T-helper 9 cell (primary cell): ENCODE data around the gene ARHGEF4.

ENCODE experiments used
- DNase-seq: peaks from one replicate; pipeline ENCODE4 v3.0.0-alpha.2; 2020

Gene ARHGEF4

DNA sequence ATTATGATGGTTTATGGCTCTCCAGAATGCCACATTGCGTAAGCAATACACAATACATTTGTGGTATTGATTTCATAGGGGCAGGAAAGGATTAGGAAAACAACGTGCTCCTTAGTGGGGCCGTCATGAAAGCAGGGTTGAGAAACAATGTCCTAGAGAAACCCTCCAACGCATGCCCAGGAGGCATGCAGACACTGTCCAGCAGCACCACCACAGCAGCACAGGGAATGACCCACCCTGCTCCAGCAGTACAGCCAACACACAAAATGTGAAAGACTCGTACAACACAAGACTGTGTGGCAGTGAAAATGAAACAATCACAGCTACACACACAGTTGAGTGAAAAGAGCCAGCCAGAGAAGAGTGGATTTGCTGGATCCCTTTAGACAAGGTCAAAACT lies 190.2 kb downstream of the ARHGEF4 start:
- DNase-seq = no peak

DNA sequence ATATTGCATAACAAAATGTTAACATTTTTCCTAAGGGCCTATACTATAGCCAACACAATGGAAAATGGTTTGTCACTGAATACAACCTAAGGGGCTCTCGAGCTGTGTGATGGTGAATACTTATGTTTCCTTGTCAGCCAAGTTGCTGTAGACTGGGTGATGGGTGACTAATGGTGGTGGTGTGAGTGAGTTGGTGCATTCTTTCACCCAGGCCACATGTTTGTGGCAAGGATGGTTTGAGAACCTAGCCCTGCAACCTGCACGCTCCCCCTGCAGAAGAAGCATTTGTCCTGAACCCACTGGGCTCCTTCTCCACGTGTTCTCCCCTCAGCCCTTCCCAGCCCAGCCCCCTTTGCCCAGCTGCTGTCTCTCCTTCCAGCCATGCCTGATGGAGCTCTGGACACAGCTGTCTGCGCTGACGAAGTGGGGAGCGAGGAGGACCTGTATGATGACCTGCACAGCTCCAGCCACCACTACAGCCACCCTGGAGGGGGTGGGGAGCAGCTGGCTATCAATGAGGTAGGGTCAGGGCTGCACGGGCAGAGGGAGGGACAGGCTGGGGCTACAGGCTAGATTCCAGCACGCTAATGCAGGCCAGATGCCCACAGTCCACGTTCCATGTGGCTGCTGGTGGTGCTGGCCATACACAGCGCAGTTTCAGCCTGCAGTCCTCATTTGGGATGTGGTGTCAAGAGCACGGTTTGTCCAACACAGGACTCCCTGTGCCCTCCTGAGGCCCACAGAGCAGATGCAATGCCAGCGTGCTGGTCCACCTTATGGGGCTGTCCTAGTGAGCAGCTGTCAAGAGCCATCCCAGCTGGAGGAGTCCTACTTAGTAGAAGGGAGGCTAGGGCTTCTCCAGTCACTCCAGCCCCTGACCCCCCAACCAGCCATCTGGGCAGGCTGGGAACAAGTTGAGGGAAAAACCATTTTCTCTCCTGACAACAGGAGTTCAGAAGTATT lies 191.1 kb downstream of the ARHGEF4 start:
- no peak for DNase-seq

DNA sequence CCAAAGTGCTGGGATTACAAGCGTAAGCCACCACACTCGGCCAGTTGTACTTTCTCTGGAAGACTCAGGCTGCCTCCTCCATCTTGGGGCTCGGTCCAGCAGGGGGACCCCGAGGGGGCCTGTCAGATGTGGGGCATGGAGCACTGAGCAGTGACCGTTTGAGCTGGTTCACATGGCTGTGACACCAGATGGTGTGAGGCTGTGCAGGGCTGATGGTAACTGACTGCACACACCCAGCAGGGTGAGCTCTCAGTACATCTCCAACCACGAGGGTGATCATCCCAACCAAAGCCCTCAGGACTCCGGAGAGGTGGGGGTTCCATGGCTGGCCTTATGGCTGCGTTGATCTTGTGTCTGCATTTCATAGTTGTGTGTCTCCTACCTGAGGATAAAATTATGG lies 193.1 kb downstream of the ARHGEF4 start:
- no peak for DNase-seq

DNA sequence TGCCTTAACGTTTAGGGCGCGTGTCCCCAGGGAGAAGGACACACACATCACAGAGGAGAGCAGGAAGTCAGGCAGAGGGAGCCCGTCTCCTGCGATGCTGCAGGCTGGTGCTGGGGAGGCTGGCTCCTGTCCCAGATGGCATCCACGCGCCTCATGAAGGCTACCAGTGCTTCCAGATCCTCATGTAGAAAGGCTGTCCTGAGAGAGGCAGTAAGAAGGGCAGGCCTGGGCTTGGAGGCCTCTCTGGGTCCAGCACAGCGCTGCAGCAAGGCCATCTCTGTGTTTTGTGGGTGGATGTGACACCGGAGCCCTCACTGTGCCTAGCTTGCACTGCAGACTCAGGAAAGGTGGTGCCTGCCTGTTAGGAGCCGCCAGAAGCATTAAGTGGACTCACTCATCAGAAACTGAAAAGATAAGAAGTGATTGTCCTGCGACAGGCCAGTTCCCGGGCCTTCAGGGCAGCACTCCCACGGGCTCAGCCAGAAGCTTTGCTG lies 193.8 kb downstream of the ARHGEF4 start:
- DNase-seq = no peak

DNA sequence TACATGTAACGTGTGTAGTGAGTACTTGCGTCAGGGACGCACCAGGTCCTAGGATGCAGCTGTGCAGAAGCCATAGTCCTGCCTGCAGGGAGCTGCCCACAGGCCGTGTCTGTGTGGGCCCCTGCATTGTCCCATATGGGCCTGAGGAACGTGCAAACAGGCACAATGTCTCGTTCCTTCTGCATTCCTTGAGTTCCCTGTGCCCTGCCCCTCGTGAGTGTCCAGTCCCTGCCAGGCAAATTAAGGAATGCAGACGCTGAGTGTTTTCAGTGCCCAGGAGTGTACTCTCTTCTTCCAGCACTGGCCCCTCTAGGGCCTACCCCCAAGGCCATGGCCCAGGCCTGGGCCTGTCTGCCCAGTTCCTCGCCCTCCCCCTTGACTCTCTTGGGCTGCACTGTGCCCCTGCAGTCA lies 194.7 kb downstream of the ARHGEF4 start:
- DNase-seq = no peak

DNA sequence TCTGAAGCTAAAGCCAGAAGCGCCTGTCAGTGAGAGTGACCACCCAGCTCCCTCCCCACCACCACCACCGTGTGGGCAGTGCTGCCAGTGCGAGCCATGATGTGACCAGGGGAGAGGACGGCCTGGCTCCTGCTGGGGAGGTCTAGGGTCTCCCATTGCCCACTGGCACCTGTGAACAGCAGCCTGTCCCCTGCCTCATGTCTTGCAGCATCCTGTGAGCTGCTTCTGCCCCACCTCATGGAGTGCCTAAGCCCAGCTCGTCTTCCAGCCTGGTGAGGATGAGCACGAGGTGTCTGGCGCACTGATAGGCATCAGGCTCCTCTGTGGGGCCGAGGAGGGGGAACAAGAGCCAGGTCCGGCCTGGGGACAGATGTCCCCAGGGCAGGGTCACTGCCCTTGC lies 195.2 kb downstream of the ARHGEF4 start:
- DNase-seq = no peak

DNA sequence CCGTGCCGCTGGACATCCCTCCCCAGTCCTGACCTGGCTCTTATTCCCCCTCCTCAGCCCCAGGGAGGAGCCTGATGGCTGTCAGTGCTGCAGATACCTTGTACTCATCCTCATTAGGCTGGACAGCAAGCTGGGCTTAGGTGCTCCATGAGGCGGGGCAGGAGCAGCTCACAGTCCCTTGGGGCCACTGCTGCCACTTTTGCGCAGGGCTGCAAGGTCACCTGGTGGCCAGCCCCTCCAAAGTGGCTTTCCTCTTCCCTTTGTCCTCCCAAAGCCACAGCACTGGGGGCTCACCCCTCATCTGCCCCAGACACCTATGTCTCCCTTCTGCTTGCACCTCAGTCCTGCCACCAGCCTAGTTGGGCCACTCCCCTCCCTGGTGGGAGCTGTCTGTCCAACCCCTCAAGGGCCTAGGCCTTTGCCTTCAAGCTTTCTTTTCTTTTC lies 195.7 kb downstream of the ARHGEF4 start:
- no peak for DNase-seq

DNA sequence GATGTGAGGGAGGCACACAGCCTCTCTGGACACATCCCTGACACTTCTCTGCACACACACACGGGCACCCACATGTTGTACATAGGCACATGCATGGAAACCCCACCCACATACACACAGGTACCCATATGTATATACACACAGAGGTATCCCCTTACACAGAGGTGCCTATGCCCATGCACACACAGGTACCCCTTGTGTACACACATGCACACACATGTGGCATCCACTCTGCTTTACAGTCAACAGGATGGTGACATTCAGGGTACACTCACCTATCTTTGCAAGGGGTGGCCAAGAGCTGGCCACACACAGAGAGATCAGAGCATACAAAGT lies 197.0 kb downstream of the ARHGEF4 start:
- DNase-seq = no peak

DNA sequence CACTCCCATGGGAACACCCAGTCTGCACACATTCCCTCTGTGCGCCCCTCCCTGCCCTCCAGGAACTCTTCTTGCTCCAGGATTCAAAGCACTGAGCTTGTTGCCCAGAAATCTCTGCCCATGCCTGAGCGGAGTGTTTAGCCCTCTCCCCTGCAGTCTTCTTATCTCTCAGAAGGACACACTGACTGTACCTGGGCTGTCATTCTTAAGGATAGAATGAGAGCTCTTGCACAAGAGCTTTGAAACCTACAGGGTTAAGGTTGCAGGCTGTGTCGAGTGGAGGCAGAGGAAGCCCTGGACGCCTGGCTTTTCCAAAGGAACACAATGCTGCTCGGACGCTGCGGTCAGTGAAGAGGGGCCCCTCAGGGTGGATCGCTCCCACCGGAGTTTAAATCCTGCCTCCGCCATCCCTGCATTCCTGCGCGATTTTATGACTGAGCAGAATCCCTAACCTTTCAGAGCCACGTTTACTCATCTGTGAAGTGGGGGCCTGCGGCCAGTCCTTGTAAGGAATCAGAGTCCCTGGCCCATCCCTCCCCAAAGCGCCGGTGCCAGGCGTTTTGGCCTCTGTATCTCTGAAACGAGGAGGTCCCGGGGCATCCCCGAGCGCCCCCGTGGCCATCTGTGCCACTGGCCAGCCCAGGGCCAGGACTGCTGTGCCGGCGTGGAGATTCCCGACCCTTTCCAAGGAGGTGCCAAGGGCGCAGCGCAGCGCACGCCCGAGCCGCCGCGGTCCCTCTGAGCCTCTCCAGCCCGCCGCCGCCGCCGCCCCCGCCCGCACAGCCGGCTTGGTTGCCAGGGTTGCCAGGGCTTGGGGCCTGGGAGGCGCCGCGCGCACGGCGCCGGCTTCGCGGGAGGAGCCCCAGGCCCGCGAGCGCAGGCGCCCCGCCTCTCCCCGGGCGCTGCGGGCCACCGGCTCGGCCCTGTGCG lies 197.7 kb downstream of the ARHGEF4 start:
- DNase-seq = no peak

DNA sequence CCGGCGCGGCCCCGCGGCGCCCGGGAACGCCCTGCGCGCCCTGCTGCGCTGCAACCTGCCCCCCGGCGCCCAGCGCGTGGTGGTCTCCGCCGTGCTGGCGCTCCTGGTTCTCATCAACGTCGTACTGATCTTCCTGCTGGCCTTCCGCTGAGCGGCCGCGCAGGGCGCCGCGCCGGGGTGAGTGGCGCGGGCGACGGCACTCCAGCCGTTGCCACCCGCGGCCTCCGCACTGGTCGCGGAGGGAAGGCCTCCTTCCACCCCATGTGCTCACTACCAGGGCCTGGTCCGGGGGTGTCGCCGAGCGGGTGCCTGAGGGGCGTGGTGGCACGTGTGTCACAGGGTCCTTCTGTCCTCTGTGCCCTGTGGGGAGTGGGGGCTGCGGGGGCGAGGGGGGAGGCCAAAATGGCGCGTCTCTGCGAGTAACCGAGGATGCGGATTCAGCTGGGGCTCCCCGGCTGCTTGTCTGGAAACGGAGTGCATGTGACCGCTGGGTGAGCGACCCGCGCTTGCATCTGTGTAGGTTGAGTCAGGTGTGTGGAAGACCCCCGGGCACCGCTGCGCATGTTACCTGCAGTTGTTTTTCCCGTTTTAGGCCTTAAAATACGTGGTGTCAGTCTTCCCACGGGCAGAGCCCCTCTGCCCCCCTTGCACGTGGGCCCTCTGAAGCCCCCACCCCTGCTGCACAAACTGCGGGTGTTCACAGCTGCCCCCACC lies 198.6 kb downstream of the ARHGEF4 start:
- no peak for DNase-seq

DNA sequence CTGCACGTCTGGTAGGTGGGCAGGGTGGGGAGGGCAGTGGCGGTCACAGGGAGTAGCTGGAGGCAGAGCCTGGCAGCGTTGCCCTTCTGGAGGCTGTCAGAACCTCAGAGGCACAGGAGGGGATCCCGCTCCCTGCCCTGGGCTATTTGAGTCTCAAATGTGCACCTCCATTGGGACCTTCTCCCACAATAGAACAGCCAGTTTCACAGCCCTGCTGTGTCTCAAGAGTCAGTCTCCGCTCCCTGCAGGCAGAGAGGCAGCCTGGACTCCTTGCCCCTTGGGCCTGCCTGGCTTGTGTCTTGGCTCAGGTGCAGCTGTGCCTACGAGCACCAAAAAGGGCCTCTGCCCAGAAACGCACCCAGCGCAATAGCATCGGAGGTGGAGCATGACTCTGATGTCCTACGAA lies 199.1 kb downstream of the ARHGEF4 start:
- DNase-seq = no peak

DNA sequence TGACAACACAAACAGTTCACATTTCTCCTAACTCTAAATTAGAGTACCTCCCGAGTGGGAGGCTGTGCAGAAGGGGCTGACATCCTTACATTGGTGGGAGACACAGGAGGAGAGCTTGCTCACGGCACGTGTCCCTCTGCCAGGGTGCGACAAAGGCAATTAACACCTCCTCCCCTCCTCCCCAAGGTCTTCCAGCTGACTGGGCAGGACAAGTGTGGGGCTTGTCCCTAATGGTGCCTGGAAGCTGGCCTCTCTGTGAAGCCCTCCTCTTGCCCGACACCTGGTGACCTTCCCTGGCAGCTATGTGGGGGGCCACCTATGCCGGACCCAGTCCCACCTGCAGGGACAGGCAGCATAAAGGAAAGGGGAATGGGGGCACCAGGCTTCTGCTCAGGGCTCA lies 199.6 kb downstream of the ARHGEF4 start:
- DNase-seq = no peak

DNA sequence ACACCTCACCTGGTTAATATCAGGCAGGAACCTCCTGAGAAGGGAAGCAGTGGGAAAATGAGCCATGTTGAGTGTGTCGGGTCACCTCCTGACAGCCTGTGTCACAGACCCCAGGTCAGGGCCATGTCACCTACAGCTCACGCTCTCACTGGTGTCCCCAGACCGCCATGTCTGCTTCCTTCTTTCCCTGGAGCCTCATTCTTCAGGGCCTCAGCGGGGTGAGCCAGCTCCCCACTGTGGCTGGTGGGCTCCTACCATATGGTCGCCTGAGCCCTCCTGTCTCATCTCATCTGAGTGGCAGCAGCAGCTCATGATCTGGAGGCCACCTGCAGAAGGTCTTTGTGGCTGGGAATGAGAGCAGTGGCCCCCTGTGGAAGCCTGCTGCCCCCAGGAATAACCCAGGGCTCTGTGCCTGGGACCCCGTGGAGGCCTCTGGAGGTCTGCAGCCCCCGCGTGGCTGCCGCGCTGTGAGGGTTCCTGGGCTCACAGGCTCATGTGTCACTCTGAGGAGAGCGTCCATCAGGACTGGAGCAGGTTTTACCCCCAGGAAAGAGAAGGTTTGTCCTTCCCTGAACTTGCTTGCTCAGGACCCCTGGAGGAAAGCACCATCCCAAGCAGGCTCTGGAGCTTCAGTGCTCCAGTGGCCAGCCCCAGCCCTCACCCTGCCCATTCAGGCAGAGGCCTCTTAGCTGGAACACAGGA lies 200.1 kb downstream of the ARHGEF4 start:
- no peak for DNase-seq

DNA sequence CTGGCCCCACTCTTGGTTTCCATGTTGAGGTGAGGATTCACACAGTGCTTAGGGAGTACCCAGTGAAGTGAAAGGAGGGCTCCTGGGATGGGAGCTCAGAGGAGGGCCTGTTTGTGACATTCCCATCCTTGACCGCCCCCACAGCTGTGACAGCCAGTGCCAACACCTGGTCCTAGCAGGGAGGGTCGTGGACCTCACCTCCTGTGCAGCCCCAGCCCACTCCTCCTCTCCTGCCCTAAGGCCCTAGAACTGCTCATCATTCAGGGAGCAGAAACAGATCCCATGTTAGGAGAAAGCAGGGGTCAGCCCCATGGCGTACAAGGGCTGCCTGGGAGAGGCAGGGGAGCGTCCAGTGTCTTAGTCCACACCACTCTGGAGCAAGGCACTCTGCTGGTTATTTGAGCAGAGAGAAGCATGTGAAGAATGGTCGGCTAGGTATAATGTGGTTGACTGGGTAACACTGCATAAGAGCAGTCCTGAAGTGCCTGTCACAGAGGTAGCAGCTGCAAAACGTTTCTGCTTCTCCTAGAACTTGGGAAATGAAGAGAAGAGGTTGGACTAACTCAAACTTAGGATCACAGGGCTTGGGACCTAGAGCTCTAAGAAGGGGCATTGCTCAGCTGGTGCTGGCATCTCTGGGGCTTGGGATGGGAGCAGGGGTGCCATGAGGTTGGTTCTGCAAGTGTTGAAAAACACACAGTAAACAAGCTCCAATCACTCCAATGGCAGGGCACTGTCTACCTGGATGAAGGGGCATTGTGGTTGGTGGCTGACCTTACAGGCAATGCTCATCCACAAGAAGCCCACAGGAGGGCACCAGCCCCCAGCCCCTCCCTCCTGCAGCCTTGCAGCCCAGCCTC lies 200.9 kb downstream of the ARHGEF4 start:
- DNase-seq = no peak

DNA sequence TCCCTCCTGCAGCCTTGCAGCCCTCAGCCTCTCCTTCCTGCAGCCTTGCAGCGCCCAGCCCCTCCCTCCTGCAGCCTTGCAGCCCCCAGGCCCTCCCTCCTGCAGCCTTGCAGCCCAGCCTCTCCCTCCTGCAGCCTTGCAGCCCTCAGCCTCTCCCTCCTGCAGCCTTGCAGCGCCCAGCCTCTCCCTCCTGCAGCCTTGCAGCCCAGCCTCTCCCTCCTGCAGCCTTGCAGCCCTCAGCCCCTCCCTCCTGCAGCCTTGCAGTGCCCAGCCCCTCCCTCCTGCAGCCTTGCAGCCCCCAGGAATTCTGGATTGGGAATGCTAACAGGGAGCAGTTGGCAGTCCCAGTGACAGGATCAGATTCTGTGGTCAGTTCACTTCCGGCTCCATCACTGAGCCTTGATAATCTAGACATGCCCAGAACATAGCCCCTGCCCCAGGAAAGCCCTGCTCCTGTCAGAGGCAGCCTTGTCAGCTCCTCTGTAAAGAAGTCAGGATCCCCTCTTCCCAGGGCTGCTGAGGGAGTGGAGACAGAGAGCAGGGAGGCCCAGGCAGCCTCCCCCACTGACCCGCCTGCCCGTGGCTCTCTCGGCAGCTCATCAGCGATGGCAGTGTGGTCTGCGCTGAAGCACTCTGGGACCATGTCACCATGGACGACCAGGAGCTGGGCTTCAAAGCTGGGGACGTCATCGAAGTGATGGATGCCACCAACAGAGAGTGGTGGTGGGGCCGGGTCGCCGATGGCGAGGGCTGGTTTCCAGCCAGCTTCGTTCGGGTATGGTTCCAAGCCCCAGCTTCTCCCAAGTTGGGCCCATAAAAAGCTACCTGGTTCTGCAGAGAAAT lies 201.8 kb downstream of the ARHGEF4 start:
- DNase-seq = no peak

DNA sequence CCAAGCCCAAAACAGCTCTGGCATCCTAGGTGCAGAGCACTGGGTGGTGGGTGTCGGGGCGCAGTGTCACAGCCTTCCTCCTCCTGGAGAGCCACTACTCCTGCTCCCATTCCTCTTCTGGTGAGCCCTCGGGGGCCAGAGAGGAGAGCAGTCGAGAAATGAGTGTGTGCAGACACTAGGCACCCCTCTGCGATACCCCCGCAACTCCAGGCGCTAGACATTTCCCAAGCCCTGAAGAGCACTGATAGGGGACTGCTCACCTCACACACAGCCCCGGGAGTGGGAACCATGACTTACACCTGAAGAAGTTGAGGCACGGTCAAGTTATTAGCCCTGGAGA lies 202.4 kb downstream of the ARHGEF4 start:
- no peak for DNase-seq

DNA sequence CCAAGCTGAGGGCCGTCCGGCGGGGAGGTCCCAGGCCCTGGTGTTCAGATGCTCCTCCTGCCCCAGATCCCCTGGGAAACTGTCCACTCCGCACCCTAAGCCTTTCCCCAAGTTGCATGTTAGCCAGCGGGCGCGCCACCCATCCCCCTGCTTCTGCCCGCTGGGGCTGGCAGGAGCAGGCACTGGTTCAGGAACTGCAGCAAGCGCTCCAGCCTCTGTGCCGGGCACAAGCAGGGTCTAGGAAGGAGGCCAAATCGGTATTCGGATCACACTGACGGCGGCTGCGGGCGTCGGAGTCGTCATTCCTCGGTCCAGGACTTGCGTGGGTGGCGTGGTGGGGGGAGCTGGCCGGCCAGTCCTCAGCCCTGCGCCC lies 202.8 kb downstream of the ARHGEF4 start:
- no peak for DNase-seq

DNA sequence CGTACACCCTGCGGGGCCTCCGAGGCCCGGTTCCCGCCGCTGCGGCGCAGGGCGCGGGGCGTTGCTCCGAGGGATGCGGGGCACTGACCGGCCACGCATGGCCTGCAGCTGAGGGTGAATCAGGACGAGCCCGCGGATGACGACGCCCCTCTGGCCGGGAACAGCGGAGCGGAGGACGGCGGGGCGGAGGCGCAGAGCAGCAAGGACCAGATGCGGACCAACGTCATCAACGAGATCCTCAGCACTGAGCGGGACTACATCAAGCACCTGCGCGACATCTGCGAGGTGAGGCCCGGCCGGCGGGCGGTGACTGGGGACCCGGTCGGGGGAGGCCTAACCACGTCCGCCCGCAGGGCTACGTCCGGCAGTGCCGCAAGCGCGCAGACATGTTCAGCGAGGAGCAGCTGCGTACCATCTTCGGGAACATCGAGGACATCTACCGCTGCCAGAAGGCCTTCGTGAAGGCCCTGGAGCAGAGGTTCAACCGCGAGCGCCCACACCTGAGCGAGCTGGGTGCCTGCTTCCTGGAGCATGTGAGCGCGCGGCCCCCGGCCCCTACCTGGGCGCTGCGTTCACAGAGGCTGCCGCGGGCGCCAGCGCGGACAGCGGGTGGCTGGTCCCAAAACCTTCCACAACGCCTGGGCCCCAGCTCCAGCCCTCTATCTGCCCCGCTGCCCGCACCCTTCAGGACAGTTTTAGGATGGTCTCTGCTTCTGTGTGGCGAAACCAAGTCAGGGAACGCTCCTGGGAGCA lies 203.4 kb downstream of the ARHGEF4 start:
- no peak for DNase-seq

DNA sequence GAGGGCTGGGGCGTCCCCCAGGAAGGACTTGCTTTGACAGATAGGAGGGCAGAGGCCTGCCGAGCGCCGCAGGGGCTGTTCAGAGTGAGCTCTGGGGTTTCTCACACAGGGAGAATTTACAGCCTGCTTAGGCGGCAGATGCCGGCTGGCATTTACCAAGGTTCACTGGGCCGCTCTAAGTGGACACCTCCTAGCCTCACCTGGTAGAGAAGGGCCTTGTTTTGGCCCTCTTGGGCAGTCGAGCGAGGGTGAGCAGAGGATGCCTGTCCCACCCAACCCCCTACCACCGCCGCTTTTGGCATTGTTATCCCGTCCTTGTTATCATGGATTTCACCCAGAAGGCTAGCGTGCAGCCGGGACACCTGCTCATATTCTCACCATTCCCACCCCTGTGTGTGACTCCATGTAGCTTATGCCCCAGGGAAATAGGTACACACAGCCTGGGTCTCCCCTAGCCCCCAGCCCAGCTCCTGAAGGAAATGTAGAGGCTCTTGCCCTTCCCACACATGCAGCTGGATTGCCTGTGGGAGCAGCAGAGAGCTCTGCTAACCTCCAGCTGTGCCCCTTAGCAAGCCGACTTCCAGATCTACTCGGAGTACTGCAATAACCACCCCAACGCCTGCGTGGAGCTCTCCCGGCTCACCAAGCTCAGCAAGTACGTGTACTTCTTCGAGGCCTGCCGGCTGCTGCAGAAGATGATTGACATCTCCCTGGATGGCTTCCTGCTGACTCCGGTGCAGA lies 204.1 kb downstream of the ARHGEF4 start:
- DNase-seq = no peak
